Large intestine (tissue), 3 donors: ENCODE measurements around the gene FLNB. TPM values are rescaled to one million over a fixed set of nuclear protein-coding genes. Genes with fewer than 3 reads are reported as not detected.

Experiments
- DNase-seq, 2 donors: peaks; one replicate each; pipeline versions ENCODE4 v3.0.0 to v3.0.0-alpha.2; 2013
- H3K27ac ChIP-seq: one replicate; pipeline ENCODE4 v1.5.1; 2013; ENCODE audit warnings: low read length
- H3K27me3 ChIP-seq: 2 replicates; pipeline ENCODE4 v1.6.1; 2013; ENCODE audit warnings: low read length; ENCODE audit not compliant: control insufficient read depth, insufficient read depth
- H3K36me3 ChIP-seq: 2 replicates; pipeline ENCODE4 v1.6.1; 2013; ENCODE audit warnings: low read length; ENCODE audit not compliant: control insufficient read depth, insufficient read depth
- H3K4me1 ChIP-seq: one replicate; pipeline ENCODE4 v1.6.1; 2013; ENCODE audit warnings: low read length; ENCODE audit not compliant: control insufficient read depth, insufficient read depth
- H3K4me3 ChIP-seq: one replicate; pipeline ENCODE4 v1.5.1; 2013; ENCODE audit warnings: low read length
- H3K9me3 ChIP-seq: one replicate; pipeline ENCODE4 v1.6.1; 2013; ENCODE audit warnings: mild to moderate bottlenecking, low read depth, low read length, moderate library complexity; ENCODE audit not compliant: control insufficient read depth
- WGBS: methylation state at CpG from one replicate; pipeline ENCODE4 v1.1.5; 2013; ENCODE audit warnings: low lambda C conversion rate; ENCODE audit not compliant: insufficient coverage; 5-methylcytosine and 5-hydroxymethylcytosine counted together
- polyA plus RNA-seq: library from polyadenylated mRNA; unstranded; fragments of 120-200 nt; gene quantifications from one replicate; pipeline ENCODE4 v1.2.1, GENCODE V29; 2013

The FLNB gene
- polyA plus RNA-seq, 1 donor = 149 TPM

- H3K4me3 ChIP-seq = no peak overlapping the region
- peaks cover 92% of the 10 kb centered on the region for H3K36me3 ChIP-seq
- H3K27ac ChIP-seq = no peak overlapping the region
- no peak for DNase-seq
- H3K9me3 ChIP-seq = no peaks in the 10 kb centered on the region
- H3K27me3 ChIP-seq = no peaks in the 10 kb centered on the region
- peaks cover 22% of the 10 kb centered on the region for H3K4me1 ChIP-seq
- 100% methylated on average over 1 of the region's 11 CpGs for WGBS
Measured at GRCh38 chr3:58161435-58162398, 153.5 kb downstream of the FLNB start.

GRCh38 chr3:58163234-58163633, 155.0 kb downstream of the FLNB start:
- no peaks in the 10 kb centered on the region for H3K27me3 ChIP-seq
- H3K36me3 ChIP-seq = peaks cover 91% of the 10 kb centered on the region
- 96% methylated on average over 4 of the region's 14 CpGs for WGBS
- peaks cover 22% of the 10 kb centered on the region for H3K4me1 ChIP-seq
- H3K27ac ChIP-seq = no peak overlapping the region
- H3K9me3 ChIP-seq = no peaks in the 10 kb centered on the region
- no peak for DNase-seq
- no peak overlapping the region for H3K4me3 ChIP-seq

- no CpG with 5 or more reads among the region's 12 CpGs for WGBS
- Histone ChIP-seq H3K36me3 (peaks cover 87% of the 10 kb centered on the region), H3K27ac (peak overlapping the region; percentile 22), H3K4me3 (no peak overlapping the region), H3K27me3 (no peaks in the 10 kb centered on the region), H3K4me1 (peaks cover 22% of the 10 kb centered on the region), H3K9me3 (no peaks in the 10 kb centered on the region)
- peak; percentile 47 to 80 for DNase-seq
Measured at GRCh38 chr3:58164199-58164879, 156.1 kb downstream of the FLNB start.

- Histone ChIP-seq H3K27me3 (no peaks in the 10 kb centered on the region), H3K36me3 (peaks cover 88% of the 10 kb centered on the region), H3K4me1 (peaks cover 22% of the 10 kb centered on the region), H3K9me3 (no peaks in the 10 kb centered on the region), H3K27ac (peak overlapping the region; percentile 22), H3K4me3 (no peak overlapping the region)
- 73% methylated on average over 3 of the region's 16 CpGs for WGBS
- DNase-seq = no peak
Measured at GRCh38 chr3:58164906-58165821, 156.9 kb downstream of the FLNB start.

- no CpG with 5 or more reads among the region's 16 CpGs for WGBS
- Histone ChIP-seq H3K36me3 (peaks cover 84% of the 10 kb centered on the region), H3K27ac (peak overlapping the region; percentile 9), H3K4me3 (no peak overlapping the region), H3K27me3 (no peaks in the 10 kb centered on the region), H3K4me1 (peaks cover 22% of the 10 kb centered on the region), H3K9me3 (no peaks in the 10 kb centered on the region)
- peak in 1 of 2 donors; percentile 49 for DNase-seq
Measured at GRCh38 chr3:58167431-58168351, 159.5 kb downstream of the FLNB start.

- H3K4me1 ChIP-seq = peaks cover 29% of the 10 kb centered on the region
- H3K4me3 ChIP-seq = no peak overlapping the region
- DNase-seq = no peak
- peaks cover 76% of the 10 kb centered on the region for H3K36me3 ChIP-seq
- no peak overlapping the region for H3K27ac ChIP-seq
- H3K27me3 ChIP-seq = no peaks in the 10 kb centered on the region
- no peaks in the 10 kb centered on the region for H3K9me3 ChIP-seq
- no CpG with 5 or more reads among the region's 7 CpGs for WGBS
Measured at GRCh38 chr3:58168498-58168897, 160.3 kb downstream of the FLNB start.

- Histone ChIP-seq H3K4me3 (no peak overlapping the region), H3K9me3 (no peaks in the 10 kb centered on the region), H3K36me3 (peaks cover 67% of the 10 kb centered on the region), H3K27ac (no peak overlapping the region), H3K27me3 (no peaks in the 10 kb centered on the region), H3K4me1 (peaks cover 29% of the 10 kb centered on the region)
- no peak for DNase-seq
- WGBS = no CpG with 5 or more reads among the region's 9 CpGs
Measured at GRCh38 chr3:58169371-58169770, 161.1 kb downstream of the FLNB start.

- H3K4me3 ChIP-seq = no peak overlapping the region
- no CpG with 5 or more reads among the region's 11 CpGs for WGBS
- peaks cover 32% of the 10 kb centered on the region for H3K4me1 ChIP-seq
- H3K27ac ChIP-seq = no peak overlapping the region
- H3K36me3 ChIP-seq = peaks cover 57% of the 10 kb centered on the region
- DNase-seq = no peak
- no peaks in the 10 kb centered on the region for H3K27me3 ChIP-seq
- H3K9me3 ChIP-seq = no peaks in the 10 kb centered on the region
Measured at GRCh38 chr3:58170376-58170775, 162.2 kb downstream of the FLNB start.

GRCh38 chr3:58171126-58171525, 162.9 kb downstream of the FLNB start:
- peaks cover 50% of the 10 kb centered on the region for H3K36me3 ChIP-seq
- no peak overlapping the region for H3K4me3 ChIP-seq
- no peaks in the 10 kb centered on the region for H3K27me3 ChIP-seq
- H3K4me1 ChIP-seq = peaks cover 33% of the 10 kb centered on the region
- no peak for DNase-seq
- WGBS = 100% methylated on average over 1 of the region's 9 CpGs
- H3K9me3 ChIP-seq = no peaks in the 10 kb centered on the region
- no peak overlapping the region for H3K27ac ChIP-seq
